GM19468 (cell line): Measurements from ENCODE around the gene SIK3.

Source experiments
- ATAC-seq: cut with Tn5 transposase; IDR thresholded peaks from one replicate; pipeline ENCODE4 v1.9.1; 2021; ENCODE audit warnings: mild to moderate bottlenecking, moderate library complexity, moderate number of reproducible peaks; ENCODE audit not compliant: unreplicated experiment; ENCODE audit errors: extremely low read depth

SIK3 gene

DNA sequence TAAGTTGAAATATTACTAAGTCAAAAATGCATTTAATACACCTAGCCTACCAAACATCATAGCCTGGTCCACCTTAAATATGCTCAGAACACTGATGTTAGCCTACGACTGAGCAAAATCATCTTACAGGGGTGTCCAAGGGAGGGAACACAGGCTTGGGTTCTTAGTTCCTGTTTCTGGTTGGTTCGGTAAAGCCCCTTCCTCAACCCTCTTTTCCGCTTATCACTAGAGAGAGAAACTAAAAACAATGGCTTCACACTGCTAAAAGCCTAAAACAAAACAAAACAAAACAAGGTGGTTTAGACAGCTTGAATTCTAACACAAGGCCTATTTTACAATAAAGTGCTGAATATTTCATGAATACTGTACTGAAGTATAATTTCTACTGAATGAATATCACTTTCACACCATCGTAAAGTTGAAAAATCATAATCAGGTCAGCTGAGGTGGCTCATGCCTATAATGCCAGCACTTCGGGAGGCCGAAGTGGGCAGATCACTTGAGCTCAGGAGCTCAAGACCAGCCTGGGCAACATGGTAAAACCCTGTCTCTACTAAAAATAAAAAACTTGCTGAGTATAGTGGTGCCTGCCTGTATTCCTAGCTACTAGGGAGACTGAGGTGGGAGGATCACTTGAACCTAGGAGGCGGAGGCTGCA, 118.0 kb downstream of the SIK3 start:
- ATAC-seq, result peak; percentile 81

DNA sequence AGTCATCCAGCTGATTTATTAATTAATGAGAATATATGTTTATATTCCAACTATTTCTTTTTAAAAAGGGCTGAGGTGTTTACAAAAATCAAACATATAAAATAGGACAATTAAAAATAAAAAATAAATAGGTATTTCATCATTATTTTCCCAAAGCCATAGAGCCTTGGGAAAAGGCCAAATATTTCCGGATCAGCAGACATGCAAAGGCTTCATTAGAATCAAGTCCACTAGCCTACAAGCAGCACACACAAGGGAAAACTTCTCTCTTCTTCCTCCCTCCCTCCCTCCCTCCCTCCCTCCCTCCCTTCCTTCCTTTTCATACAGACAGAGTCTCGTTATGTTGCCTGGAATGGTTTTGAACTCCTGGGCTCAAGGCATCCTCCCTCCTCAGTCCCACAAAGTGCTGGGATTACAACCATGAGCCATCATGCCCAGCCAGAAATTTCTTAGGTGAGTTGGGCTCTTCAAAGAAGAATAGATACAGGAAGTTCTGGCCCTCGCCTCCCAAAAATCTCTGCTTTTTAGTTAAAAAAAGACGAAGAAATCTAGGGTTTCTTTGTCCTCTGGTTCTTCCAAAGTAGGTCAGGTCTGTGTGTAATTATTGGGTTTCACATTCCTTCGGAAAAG, 121.2 kb downstream of the SIK3 start:
- ATAC-seq, result no peak

DNA sequence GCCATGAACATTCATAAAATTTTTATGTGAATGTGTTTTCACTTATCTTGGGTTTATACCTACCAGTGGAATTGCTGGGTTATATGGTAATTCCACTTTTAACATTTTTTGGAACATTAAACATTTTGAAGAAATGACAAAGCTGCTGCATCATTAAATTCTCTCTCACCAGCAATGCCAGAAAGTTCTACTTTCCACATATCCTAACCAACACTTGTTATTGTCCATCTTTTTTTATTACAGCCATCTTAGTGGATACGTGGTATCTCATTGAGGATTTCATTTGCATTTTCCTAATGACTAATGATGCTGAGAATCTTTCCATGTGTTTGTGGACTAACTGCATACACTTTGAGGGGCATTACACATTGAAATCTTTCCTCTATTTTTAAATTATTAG, 122.6 kb downstream of the SIK3 start:
- no peak for ATAC-seq

DNA sequence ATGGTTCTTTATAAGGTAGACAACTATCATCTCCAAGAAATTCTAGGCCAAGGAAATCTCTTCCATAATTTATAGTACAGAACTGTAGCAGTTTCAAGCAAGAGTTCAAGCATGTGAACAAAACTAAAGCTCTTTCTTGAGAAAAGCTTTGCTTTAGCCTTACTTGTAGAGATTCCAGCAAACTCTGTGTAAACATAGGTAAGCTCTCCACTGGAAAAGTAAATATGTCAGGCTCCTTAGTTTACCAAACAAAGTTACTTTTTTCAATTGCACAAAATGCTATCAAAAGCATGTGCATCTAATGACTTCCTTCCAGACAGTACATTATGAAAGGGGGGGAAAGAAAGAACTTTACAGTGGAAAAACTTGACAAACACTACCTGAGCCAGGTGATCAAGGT, 125.0 kb downstream of the SIK3 start:
- no peak for ATAC-seq

DNA sequence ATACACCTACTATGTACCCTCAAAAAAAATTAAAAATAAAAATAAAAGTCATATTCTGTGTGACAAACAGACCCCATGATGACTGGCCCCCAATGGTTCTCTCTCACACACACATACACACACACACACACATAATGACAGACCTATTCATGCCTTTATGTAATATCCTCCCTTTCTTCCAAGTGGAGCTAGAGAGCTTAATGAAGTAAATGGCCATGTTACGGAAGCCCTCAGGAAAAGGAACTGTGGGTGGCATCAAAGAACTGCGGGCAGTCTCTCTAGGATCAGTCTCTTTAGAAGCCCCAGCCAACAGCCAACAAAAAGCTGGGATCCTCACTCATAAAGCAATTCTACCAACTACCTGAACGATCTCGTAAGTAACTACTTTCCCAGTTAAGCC, 125.5 kb downstream of the SIK3 start:
- no peak for ATAC-seq

DNA sequence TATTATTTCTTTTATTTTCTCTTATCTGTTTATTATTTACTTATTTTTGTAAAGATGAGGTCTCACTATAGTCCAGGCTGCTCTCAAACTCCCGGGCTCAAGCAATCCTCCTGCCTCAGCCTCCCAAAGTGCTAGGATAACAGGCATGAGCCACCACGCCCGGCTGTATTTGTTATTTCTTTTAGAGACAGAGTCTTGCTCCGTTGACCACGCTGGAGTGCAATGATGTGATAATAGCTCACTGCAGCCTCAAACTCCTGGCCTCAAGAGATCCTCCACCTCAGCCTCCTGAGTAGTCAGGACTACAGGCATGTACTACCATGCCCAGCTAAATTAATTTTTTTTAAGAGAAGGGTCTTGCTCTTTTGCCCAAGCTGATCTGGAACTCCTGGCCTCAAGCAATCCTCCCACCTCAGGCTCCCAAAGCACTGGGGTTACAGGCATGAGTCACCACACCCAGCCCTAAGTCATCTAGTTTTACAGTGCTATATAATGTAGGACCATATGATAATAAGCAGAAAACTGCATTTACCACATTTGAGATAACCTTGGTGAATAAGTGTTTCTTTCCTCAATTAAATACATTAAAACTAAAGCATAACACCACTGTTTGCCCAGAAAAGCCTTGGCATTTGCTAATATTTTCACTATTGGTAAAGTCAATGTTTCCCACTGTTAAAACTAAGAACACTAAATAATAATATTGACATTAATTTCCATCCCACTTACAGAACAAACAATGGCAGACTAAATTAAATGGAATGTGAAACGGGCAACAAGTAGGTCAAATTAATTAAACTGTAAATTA, 127.5 kb downstream of the SIK3 start:
- ATAC-seq, result no peak

DNA sequence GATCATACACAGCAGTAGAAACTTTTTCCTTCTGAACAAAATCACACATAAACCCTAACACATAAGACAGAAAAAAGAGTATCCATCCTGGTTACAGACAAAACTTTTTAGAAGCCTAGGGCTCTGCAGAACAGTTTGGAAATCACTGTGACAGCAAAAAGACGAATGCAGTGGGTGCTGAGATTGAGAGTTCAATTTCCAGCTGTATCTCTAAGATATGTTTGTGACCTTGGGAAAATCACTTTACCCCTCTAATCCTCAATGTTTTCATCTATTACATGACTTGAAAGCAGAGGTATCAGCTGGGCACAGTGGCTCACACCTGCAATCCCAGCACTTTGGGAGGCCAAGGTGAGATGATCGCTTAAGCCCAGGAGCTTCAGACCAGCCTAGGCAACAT, 128.5 kb downstream of the SIK3 start:
- ATAC-seq, result no peak

DNA sequence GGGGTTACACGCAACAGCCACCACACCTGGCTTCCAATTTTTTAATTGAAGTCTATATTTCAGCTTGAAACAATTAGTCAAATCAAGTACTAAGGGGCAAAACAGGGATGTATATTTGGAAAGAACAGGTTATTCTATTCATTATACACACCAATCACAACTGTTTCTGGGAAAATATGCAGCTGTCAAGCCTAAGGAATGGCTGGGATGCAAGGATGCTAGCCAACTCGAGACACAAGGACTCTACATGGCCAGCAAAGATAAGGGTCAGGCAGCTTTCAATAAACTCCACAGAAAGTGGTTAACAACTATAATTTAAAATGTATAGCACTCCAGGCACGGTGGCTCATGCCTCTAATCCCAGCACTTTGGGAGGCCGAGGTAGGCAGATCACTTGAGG, 134.0 kb downstream of the SIK3 start:
- ATAC-seq, result no peak

DNA sequence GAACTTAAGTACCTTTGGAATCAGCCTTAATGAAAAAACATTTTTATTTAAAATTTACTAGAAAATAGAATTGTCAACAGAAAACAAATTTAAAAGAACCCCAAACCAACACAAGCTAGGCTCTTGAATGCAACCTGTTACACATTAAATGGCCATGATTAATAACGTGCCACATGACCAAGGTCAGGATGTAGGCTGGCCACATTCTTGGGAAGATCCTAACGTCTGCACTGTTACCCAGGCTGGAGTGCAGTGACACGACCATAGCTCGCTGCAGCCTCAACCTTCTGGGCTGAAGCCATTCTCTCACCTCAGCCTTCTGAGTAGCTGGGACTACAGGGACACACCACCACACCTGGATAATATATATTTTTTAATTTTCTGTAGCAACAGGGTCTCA, 134.4 kb downstream of the SIK3 start:
- no peak for ATAC-seq

DNA sequence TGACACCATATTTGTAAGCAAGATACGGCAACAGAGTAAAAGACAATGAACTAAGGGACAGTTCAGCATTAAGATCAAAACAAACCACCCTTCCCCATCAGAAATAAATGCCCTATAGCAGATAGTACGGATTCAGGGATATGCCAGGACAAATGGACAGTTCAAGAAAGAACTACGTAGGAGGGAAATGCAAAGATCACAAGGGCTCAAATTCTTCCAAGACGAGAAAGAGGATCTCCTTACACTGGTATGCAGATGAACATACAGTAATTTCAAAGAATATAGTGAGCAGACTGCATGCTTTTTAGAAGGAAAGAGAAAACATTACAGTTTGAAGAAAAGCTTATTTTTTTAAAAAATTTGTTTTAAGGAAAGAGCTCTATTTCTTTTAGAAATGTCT, 136.1 kb downstream of the SIK3 start:
- ATAC-seq, result no peak

DNA sequence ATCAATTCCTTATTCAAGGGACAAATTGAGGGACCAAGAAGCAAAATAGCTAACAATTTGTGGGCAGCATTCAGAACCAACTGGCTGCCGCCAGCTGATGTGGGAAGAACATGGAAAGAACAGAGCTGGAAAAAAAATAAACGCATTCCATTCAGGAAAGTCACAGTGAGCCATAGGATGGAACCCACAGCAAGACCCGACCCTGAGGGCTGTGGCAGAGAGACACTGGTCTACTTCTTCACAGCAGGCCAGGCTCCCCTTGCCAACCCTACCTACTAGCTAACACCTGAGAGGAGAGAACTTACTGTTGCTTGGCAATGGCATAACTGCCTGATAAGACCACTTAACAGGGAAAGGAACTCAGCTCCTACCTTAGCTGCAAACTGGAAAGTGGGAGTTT, 137.3 kb downstream of the SIK3 start:
- ATAC-seq, result no peak

DNA sequence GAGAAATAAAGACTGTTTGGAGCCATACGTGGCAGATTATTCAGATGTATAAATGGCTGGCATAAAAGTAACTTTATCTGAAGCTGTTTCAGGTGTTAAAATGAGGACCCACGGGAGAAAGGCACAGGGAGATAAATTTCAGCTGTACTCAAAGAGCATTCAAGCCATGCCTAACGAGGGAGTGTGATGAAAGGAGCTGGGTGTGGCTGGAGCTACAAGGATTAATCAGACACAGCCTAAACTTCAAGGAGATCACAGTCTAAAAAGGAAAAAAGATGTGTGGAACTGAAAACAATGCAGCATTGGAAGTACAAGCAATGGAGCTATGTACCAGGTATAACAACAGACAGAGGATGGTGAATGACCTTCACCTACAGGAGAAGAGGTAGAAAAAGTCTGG, 140.0 kb downstream of the SIK3 start:
- no peak for ATAC-seq

DNA sequence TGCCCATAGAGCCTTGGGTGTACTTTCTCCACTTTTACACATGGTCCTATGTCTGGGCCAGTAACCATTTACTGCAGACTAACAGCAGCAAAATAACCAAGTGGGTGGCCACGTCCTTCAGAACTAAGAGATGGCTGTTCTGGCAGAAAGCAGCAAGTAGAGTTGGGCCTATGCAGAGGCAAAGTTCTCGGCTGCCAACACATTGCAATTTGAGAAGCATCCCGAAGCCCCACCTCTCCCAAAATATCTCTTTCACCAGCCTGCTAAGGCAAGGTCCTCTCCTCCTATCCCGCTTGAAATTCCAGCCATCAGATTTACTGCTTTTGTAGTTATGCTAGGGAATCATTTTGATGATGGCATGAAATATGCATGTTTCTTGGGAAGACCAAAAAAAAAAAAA, 142.3 kb downstream of the SIK3 start:
- no peak for ATAC-seq

DNA sequence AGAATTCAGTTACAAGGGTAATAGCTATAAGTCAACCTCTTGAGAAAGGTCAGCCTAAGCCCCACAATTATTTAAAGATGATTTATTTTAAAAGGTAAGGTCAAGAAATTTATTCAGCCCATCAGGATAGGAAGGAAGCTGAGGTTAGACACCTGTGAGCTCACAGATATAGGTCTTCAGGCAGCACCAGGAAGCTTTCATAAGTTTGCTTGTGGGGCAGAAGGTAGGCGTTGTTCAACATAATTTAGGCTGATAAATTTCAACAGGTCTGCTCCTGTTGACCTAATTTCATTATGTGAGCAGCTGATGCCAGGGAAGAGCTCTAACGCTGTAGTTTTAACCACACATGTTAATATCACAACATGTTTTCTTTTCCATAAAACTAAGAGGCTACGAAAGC, 142.7 kb downstream of the SIK3 start:
- ATAC-seq, result no peak

DNA sequence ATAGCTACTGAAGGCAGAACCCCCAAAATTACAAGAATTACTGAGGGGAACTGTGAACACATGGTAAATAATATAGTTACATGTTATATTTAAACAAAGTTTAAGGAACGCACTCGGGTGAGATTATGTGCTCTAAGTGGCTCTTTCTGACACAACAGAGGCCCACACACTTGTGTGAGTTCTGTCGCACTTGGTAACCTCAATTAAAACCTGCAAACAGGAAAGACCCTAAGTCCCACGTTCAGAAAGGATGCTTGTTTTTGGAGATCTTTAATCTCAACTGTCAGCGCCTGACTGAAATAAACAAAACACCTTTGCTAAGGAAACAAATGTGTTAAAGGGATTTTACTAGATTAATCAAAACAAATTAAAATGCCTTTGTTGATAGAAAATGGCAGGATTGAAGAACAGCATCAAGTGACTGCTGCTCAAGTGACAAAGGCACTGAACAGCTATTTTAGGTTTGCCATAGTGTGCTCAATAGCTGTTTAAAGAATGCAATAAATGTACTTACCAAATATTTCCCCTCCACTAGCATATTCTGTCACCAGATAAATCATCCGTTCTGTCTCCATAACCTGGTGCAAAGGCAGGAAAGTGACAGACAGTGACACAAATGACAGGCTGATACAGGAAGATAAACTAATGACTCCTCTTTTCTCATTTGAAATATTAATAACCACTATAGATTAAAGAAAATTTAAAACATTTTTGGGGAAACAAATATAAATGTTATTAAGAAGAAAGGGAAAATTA, 144.5 kb downstream of the SIK3 start:
- no peak for ATAC-seq

DNA sequence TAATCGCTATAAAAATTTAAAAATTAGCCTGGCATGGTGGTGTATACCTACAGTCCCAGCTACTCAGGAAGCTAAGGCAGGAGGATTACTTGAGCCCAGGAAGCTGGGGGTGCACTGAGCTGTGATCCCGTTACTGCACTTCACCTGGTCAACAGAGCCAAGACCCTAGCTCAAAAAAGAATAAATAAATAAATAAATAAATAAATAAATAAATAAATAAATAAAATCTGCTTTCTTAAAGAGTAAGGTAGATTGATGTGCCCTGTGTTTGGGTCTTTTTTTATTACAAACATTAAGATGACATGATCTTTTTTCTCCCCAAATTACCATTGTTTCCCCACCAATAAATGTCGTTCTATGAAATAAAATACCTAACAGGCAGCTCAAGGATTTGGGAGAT, 146.5 kb downstream of the SIK3 start:
- no peak for ATAC-seq

DNA sequence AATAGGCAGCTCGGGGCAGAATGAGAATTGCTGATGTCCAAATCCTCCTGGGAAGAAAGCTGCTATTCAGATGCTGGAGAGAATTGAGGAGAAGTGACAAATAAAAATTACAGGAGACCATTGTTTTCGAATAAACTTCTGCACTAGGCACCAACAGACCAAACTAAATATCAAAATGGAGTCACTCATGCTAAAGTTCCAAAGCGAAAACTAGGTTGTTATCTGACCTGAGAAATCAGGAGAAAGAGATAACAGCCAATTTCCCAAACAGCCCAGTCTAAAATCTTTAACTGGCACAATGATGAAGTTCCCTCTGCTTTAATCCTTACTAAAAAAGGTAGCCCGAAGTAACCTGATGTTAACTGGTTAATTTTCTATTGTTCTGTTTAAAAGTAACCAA, 148.0 kb downstream of the SIK3 start:
- ATAC-seq, result no peak

DNA sequence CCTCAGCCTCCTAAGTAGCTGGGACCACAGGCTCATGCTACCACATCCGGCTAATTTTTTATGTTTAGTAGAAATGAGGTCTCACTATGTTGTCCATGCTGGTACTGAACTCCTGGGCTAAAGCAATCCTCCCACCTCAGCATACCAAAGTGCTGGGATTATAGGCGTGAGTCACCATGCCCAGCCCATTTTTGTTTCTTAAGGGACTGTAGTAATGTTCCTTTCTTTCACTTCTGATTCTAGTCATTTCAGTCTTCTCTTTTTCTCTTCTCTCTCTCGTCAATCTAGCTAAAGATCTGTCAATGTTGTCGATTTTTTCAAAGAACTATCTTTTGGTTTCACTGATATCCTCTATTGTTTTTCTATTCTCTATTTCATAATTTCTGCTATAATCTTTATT, 149.8 kb downstream of the SIK3 start:
- no peak for ATAC-seq

DNA sequence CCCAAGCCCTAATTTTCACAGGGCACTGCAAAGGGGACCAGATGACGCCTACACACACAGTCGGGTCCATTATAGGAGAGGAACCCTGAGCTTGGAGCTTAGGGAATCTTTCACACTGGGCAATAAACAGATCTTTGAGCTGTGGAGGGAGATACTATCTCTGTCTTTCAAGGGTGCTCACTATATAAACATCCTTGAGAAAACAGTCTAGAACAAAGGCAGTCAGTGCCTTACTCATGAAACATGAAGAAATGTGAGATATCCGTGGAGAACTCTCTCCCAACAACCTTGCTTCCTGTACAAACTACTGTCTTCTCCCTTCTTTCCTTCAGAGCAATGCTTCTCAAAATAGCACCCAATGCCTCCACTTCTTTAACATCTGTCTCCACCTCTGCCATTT, 151.8 kb downstream of the SIK3 start:
- ATAC-seq, result no peak

DNA sequence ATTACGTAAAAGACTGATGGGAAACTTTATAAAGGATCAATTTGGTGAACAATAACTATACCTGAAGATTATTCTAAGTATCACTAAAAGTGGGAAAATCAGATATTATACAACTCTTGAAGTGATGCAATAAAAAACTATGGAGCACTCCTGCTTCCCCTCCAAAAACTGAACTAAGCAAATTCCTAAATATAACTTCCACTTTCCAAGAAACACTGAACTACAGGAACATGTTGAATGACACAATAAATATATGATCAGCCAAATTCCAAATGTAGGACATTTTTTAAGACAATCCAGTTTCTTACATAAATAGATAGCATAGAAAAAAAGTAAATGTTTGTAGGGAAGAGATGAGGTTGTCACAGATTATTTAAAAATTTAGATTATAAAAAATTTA, 158.7 kb downstream of the SIK3 start:
- ATAC-seq, result no peak
